GM15510 (cell line): Measurements from ENCODE around the gene WDR47.

ENCODE experiments used
- POLR2A ChIP-seq: IDR thresholded peaks from 3 replicates; pipeline ENCODE4 v1.6.1; 2011; ENCODE audit warnings: borderline replicate concordance; ENCODE audit not compliant: insufficient read length; ENCODE audit errors: extremely low read depth

The WDR47 gene

DNA sequence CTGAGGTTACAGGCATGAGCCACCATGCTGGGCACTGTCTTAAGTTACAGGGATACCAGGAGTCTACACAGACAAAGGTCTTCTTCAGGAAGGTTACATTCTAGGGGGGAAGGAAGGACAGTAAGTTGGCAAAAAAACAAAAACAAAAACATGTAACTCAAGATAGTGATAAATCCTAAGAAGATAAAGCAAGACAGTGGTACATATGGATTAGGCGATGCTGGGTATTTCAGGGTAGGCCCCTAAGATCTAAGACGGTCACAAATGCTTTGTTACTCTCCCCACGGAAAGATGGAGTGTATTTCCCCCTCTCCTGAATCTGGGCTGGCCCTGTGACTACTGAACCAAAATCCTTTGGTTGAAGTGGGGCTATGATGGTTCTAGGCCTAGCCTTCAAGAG, 86.8 kb downstream of the WDR47 start:
- TF ChIP-seq POLR2A, result no peak

GRCh38 chr1:108953452-108953851, 88.5 kb downstream of the WDR47 start:
- no peak for TF ChIP-seq POLR2A

DNA sequence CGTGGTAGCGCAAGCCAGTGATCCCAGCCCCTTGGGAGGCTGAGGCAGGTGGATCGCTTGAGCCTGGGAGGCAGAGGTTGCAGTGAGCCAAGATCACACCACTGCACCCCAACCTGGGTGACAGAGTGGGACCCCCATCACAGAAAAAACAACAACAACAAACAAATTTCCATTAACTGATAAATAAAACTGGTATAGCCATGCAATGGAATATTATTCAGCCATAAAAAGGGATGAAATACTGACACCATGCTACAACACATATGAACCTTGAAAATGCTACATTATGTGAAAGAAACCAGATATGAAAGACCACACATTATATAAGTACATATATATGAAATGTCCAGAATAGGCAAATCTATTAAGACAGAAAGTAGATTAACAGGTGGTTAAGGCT, 90.7 kb downstream of the WDR47 start:
- no peak for TF ChIP-seq POLR2A

GRCh38 chr1:108949044-108949443, 92.9 kb downstream of the WDR47 start:
- no peak for TF ChIP-seq POLR2A

- TF ChIP-seq POLR2A, result no peak
These were observed 93.9 kb downstream of the WDR47 start for GRCh38 chr1:108947871-108948525.

DNA sequence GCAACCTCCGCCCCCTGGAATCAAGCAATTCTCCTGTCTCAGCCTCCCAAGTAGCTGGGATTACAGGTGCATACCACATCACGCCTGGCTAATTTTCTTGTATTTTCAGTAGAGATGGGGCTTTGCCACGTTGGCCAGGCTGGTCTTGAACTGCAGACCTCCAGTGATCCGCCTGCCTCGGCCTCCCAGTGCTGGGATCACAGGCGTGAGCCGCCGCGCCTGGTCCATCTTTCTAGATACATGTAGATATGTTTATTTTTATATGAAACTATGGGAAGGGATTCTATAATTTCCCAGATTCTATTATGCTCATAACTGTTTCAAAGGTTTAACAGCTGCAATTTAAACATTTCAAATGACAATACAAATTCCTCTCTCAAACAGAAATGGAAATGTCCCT, 105.7 kb downstream of the WDR47 start:
- TF ChIP-seq POLR2A, result no peak

DNA sequence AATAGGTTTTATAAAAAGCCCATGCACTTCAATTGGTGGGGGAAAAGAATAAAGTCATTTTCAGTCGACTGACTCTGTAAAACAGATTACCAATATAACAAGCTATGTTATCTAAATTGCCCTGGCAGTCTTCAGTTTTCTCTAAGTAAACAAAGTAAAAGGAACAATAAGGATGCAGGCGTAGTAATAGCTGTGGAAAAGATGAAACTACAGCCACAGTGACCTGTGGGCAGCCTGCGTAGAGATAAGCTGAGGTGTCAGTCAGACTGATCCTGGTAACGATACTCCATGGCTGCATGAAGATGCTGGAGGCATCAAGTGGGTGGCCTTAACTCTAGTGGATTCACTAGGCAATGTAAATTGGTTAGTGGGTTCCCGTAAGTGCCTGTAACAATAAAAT, 108.0 kb downstream of the WDR47 start:
- TF ChIP-seq POLR2A, result no peak

- TF ChIP-seq POLR2A, result no peak
These were observed 116.0 kb downstream of the WDR47 start for GRCh38 chr1:108925920-108926319.
